Mesendoderm (in vitro differentiated cells): Measurements from ENCODE around the gene CAMKMT.
"Not testable (repeated sequence)": the region's sequence is repeated elsewhere in the genome, so short reads cannot be mapped to it uniquely, and the experiment has no call there.

Source experiments
- DNase-seq: peaks from one replicate; pipeline ENCODE4 v3.0.0; 2013
- H2AK5ac ChIP-seq: 2 replicates; pipeline ENCODE4 v1.6.1; 2013; ENCODE audit warnings: low read length, inconsistent platforms
- H2BK120ac ChIP-seq: 2 replicates; pipeline ENCODE4 v1.6.1; 2013; ENCODE audit warnings: low read depth, mild to moderate bottlenecking, low read length, moderate library complexity, mixed read lengths
- H2BK15ac ChIP-seq: replicated peaks from 2 replicates; pipeline ENCODE4 v1.6.1; 2013; ENCODE audit warnings: low read depth, mild to moderate bottlenecking, moderate library complexity
- H2BK5ac ChIP-seq: 2 replicates; pipeline ENCODE4 v1.6.1; 2013; ENCODE audit warnings: low read length, inconsistent platforms
- H3K18ac ChIP-seq: 2 replicates; pipeline ENCODE4 v1.6.1; 2013; ENCODE audit warnings: mild to moderate bottlenecking, low read length, mixed read lengths
- H3K23ac ChIP-seq: one replicate; pipeline ENCODE4 v1.6.1; 2013; ENCODE audit warnings: low read length
- H3K27ac ChIP-seq: 2 replicates; pipeline ENCODE4 v1.5.1; 2013; ENCODE audit warnings: low read depth, mild to moderate bottlenecking, inconsistent platforms, low read length, moderate library complexity
- H3K27me3 ChIP-seq: 2 replicates; pipeline ENCODE4 v1.6.1; 2013; ENCODE audit warnings: low read length, control low read depth, mild to moderate bottlenecking, inconsistent platforms; ENCODE audit not compliant: insufficient read depth, poor library complexity
- H3K36me3 ChIP-seq: 2 replicates; pipeline ENCODE4 v1.6.1; 2013; ENCODE audit warnings: low read length, inconsistent platforms; ENCODE audit not compliant: control insufficient read depth, insufficient read depth
- H3K4ac ChIP-seq: one replicate; pipeline ENCODE4 v1.6.1; 2013; ENCODE audit warnings: low read depth, mild to moderate bottlenecking, low read length, moderate library complexity
- H3K4me1 ChIP-seq: 2 replicates; pipeline ENCODE4 v1.6.1; 2013; ENCODE audit warnings: low read depth, low read length, inconsistent platforms; ENCODE audit not compliant: control insufficient read depth
- H3K4me2 ChIP-seq: 2 replicates; pipeline ENCODE4 v1.6.1; 2013; ENCODE audit warnings: low read length
- H3K4me3 ChIP-seq: 2 replicates; pipeline ENCODE4 v1.5.1; 2013; ENCODE audit warnings: mild to moderate bottlenecking, low read length
- H3K56ac ChIP-seq: one replicate; pipeline ENCODE4 v1.6.1; 2013; ENCODE audit warnings: low read length
- H3K79me1 ChIP-seq: 2 replicates; pipeline ENCODE4 v1.6.1; 2013; ENCODE audit warnings: low read length, inconsistent platforms
- H3K79me2 ChIP-seq: 2 replicates; pipeline ENCODE4 v1.6.1; 2013; ENCODE audit warnings: mild to moderate bottlenecking, low read length; ENCODE audit not compliant: control insufficient read depth, insufficient read depth
- H3K9ac ChIP-seq: 2 replicates; pipeline ENCODE4 v1.6.1; 2013; ENCODE audit warnings: low read length, inconsistent platforms
- H4K5ac ChIP-seq: one replicate; pipeline ENCODE4 v1.6.1; 2013; ENCODE audit warnings: low read length
- H4K8ac ChIP-seq: one replicate; pipeline ENCODE4 v1.6.1; 2013; ENCODE audit warnings: low read depth, mild to moderate bottlenecking, control low read depth, low read length, moderate library complexity
- WGBS: extraction: QIAGEN DNeasy Blood & Tissue Kit; methylation state at CpG from one replicate; pipeline ENCODE4 v1.1.7; 2013; ENCODE audit warnings: low lambda C conversion rate, missing lambda C conversion rate; ENCODE audit not compliant: insufficient coverage; ENCODE audit errors: extremely low coverage; 5-methylcytosine and 5-hydroxymethylcytosine counted together

Gene CAMKMT

DNA sequence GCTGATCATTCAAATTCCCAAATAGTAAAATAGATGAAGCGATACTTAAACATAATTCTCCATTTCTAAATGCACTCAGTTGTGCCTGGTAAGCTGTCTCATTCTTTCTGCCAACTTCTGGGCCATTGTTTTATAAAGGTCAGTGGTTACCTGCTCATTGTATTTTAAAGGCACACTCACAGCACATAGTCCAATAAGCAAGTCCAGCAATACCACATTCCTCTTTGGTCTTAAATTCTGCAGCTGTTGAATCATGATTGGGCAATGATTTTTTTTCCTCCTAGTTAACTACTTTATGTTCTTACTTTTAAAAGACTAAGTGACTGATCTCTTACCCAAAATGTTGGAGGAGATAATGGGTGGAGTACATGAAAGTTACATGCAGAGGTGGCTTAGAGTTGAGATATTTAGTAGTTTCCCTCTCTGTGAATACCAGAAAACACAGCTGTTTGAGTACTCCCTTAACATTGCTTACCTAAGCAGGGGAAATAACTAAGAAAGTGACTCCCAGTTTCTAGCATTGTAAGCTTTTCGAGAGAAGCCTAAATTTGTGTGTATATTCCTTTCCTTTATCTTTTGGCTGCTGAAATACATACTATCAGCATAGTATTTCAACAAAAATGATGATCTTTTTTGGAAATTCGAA lies 220.7 kb downstream of the CAMKMT start:
- Histone ChIP-seq H3K79me2 (no peaks in the 10 kb centered on the region), H4K5ac (no peak overlapping the region), H2BK5ac (no peak overlapping the region), H2BK15ac (no peak overlapping the region), H3K4me1 (no peaks in the 10 kb centered on the region), H3K79me1 (no peaks in the 10 kb centered on the region), H3K9ac (no peak overlapping the region), H3K27me3 (no peaks in the 10 kb centered on the region), H3K4ac (no peak overlapping the region), H3K4me2 (no peak overlapping the region), H2BK120ac (no peak overlapping the region), H3K56ac (no peak overlapping the region), H2AK5ac (no peak overlapping the region), H3K36me3 (no peaks in the 10 kb centered on the region), H3K23ac (no peak overlapping the region), H3K18ac (no peak overlapping the region), H3K27ac (no peak overlapping the region), H4K8ac (no peak overlapping the region), H3K4me3 (no peak overlapping the region)
- no peak for DNase-seq
- 100% methylated on average over 1 of the region's 3 CpGs for WGBS

DNA sequence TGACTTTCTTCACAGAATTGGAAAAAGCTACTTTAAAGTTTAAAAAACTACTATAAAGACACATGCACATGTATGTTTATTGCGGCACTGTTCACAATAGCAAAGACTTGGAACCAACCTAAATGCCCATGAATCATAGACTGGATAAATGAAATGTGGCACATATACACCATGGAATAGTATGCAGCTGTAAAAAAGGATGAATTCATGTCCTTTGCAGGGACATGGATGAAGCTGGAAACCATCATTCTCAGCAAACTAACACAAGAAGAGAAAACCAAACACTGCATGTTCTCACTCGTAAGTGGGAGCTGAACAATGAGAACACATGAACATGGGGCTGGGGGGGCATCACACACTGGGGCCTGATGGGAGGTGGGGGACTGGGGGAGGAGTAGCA lies 233.9 kb downstream of the CAMKMT start:
- not testable (repeated sequence) for H3K4me1 ChIP-seq, H2BK15ac ChIP-seq, H3K4ac ChIP-seq, H3K4me2 ChIP-seq, H3K23ac ChIP-seq, H2BK120ac ChIP-seq, H3K27me3 ChIP-seq, H4K8ac ChIP-seq, H3K36me3 ChIP-seq, H3K79me1 ChIP-seq, H4K5ac ChIP-seq, H2BK5ac ChIP-seq, H3K79me2 ChIP-seq, H3K4me3 ChIP-seq, DNase-seq, H2AK5ac ChIP-seq, H3K18ac ChIP-seq, H3K56ac ChIP-seq, H3K9ac ChIP-seq, H3K27ac ChIP-seq
- WGBS, result no CpG with 5 or more reads among the region's 2 CpGs

DNA sequence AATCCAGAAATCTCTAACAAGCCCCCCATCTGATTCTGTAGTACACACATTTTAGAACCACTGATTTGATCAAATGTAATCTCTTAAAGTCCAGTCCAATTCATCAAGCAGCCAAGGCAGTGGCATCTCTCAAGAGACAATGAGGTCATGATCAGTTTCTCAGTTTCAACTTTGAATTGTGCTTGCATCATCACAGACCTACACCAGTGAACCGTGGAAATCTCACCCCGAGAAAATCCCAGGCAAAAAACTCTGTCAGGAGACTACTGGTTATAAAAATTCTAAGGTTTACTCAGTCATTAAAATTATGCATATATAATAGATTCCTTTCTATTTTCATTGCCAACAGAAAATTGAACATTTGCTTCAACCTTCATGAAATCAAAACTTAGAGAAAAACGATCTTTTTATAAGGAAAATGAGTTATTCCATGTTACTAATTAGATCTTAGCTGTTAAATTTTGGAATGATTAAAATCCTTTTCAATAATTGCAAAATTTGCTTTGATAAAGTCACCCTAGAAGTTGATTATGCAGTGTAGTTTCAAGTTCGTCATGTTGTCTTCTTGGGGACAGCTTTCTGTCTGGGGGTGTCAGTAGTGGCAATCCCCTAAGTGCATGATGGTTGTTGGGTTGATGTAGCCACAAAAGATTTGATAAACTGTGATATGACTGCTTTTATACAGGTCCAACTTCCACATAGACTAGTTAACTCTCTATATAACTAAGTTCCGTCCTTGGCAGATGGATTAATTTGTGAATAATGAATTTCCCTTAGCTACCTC lies 235.0 kb downstream of the CAMKMT start:
- H3K27me3 ChIP-seq, result no peaks in the 10 kb centered on the region
- H2BK5ac ChIP-seq, result no peak overlapping the region
- no peaks in the 10 kb centered on the region for H3K4me1 ChIP-seq
- H3K79me1 ChIP-seq, result no peaks in the 10 kb centered on the region
- H3K4me3 ChIP-seq, result no peak overlapping the region
- H2BK120ac ChIP-seq, result no peak overlapping the region
- H3K4me2 ChIP-seq, result no peak overlapping the region
- no peak overlapping the region for H3K4ac ChIP-seq
- no peak overlapping the region for H3K56ac ChIP-seq
- H3K23ac ChIP-seq, result no peak overlapping the region
- no peak overlapping the region for H2BK15ac ChIP-seq
- no peak overlapping the region for H3K9ac ChIP-seq
- no peaks in the 10 kb centered on the region for H3K36me3 ChIP-seq
- no peak overlapping the region for H2AK5ac ChIP-seq
- H3K79me2 ChIP-seq, result no peaks in the 10 kb centered on the region
- H3K27ac ChIP-seq, result no peak overlapping the region
- no peak overlapping the region for H4K8ac ChIP-seq
- WGBS, result no CpG with 5 or more reads among the region's 5 CpGs
- no peak for DNase-seq
- H3K18ac ChIP-seq, result no peak overlapping the region
- H4K5ac ChIP-seq, result no peak overlapping the region

DNA sequence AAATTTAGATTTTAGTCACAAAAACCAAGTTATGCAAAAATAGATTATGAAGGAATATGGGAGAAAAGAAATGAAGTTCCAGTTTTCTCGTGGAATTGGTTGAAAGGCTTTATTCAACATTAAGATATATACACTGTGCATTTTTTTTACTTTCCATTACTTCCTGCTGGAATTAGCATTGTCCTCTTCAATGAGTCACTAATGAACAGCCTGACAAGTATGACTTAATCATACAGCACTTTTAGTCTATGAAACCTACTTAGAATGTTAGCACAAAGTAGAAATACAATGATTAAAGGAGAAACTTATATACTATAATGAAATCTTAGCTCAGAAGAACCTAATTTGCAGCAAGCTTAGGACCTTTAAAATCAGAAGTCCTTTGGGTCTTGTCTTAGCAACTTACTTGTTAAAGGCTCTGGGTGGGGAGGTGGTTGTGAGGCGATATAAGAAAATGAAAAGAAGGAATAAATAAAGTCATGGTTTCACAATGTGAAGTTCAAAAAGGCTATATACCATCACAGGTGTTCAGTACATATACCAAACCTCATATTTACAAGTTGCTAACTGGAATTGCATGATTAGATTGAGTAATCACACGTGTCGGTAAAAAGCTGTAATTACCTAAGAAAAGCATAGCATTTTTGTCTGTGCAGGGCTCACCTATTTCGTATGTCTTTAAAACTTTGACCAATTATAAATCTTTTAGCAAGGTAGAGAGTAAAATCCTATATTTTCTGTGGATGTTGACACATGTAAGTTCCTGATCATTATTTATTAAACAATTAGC lies 236.8 kb downstream of the CAMKMT start:
- Histone ChIP-seq H4K8ac (no peak overlapping the region), H3K23ac (no peak overlapping the region), H3K4me1 (no peaks in the 10 kb centered on the region), H3K36me3 (no peaks in the 10 kb centered on the region), H4K5ac (no peak overlapping the region), H3K4ac (no peak overlapping the region), H2BK5ac (no peak overlapping the region), H3K4me3 (no peak overlapping the region), H2BK120ac (no peak overlapping the region), H3K9ac (no peak overlapping the region), H3K79me2 (no peaks in the 10 kb centered on the region), H2BK15ac (no peak overlapping the region), H3K56ac (no peak overlapping the region), H3K4me2 (no peak overlapping the region), H2AK5ac (no peak overlapping the region), H3K79me1 (no peaks in the 10 kb centered on the region), H3K18ac (no peak overlapping the region), H3K27ac (no peak overlapping the region), H3K27me3 (no peaks in the 10 kb centered on the region)
- DNase-seq, result no peak
- WGBS, result no CpG with 5 or more reads among the region's 5 CpGs

DNA sequence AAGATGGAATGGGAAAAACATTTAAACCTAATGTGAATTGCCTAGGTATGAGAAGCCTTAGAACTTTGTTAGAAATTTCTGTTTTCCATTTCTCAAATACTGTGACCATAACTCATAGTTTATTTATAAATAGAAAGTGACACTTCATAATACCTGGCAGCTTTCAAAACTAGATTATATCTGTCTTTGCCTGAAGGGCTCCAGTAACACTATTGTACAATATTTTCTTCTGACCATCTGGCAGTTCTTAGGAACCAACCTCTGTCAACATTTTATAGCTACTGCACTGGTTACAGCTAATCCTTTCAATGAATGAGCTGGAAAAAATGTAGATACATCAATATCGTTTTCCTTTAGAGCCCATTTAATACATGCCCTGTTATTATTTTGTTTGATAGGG lies 237.4 kb downstream of the CAMKMT start:
- no peak overlapping the region for H3K56ac ChIP-seq
- H3K79me1 ChIP-seq, result no peaks in the 10 kb centered on the region
- H3K27me3 ChIP-seq, result no peaks in the 10 kb centered on the region
- H3K27ac ChIP-seq, result no peak overlapping the region
- H2AK5ac ChIP-seq, result no peak overlapping the region
- no peak overlapping the region for H3K4me3 ChIP-seq
- H2BK15ac ChIP-seq, result no peak overlapping the region
- no peaks in the 10 kb centered on the region for H3K36me3 ChIP-seq
- no peaks in the 10 kb centered on the region for H3K79me2 ChIP-seq
- H3K18ac ChIP-seq, result no peak overlapping the region
- no peak overlapping the region for H2BK5ac ChIP-seq
- H3K4me1 ChIP-seq, result no peaks in the 10 kb centered on the region
- no peak overlapping the region for H3K4ac ChIP-seq
- H2BK120ac ChIP-seq, result no peak overlapping the region
- H3K23ac ChIP-seq, result no peak overlapping the region
- DNase-seq, result no peak
- H4K5ac ChIP-seq, result no peak overlapping the region
- no peak overlapping the region for H3K9ac ChIP-seq
- no peak overlapping the region for H4K8ac ChIP-seq
- no peak overlapping the region for H3K4me2 ChIP-seq
- WGBS, result no CpG with 5 or more reads among the region's 1 CpG
